HG03159 (cell line): ENCODE results near the gene NRG2.

ENCODE experiments used
- ATAC-seq: cut with Tn5 transposase; IDR thresholded peaks from one replicate; pipeline ENCODE4 v1.9.1; 2021; ENCODE audit warnings: mild to moderate bottlenecking, moderate library complexity; ENCODE audit not compliant: unreplicated experiment

NRG2 gene

DNA sequence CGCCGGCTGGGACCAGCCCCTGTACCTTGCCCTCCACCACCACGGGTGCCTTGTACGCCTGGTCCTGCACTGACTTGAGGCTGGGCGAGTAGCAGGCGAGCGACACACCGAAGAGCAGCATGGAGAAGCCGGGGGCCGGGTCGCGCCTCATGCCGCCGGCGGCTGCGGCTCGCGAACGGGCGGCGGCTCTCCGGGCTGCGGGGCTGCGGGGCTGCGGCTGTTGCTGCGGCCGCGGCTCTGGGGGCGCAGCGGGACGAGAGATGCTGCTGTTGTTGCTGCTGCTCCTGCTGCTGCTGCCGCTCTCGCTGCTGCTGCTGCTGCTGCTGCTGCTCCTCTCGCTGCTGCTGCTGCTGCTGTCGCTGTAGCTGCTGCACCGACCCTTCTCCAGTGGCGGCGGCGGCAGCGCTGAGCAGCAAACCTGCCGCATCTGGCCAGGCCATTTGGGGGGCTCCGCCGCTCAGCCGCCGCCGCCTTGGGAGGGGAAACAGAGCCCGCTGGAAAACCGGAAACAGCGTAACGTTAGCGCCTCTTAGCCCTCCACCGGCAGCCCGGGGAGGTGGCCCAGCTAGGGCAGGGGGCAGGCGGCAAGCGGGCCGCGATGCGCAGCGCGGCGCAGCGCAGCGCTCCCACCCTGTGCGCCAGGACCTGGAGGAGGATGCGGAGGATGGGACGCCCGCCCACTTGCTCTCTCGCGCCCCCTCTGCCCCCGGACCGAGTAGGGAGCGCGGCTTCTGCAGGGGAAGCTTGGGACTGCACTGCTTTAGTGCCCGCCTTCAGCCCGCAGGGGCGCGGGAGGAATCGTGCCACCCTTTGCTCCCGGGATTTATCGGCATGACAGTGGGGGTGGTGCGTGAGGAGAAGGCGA, at the start of gene NRG2:
TSS of gene NRG2 (minus strand) at position 657 of the 865 bp plus-strand sequence.
- peak; percentile 66 for ATAC-seq

DNA sequence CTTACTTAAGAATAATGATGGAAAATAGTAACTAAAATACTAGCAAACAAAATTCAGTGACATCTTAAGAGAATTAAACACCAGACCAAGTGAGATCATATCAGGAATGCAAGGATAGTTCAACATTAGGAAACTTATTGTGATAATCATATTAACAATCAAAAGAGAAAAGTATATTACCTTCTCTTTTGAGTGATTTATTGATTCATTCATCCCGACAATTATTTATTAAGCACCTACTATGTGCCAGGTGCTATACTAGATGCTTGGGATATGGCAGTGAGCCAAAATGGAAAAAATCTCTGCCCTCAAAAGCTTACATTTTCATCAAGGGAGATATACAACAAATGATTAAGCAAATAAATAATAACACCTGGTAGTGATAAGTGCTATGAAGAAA, 47.2 kb upstream of the NRG2 start:
- no peak for ATAC-seq

DNA sequence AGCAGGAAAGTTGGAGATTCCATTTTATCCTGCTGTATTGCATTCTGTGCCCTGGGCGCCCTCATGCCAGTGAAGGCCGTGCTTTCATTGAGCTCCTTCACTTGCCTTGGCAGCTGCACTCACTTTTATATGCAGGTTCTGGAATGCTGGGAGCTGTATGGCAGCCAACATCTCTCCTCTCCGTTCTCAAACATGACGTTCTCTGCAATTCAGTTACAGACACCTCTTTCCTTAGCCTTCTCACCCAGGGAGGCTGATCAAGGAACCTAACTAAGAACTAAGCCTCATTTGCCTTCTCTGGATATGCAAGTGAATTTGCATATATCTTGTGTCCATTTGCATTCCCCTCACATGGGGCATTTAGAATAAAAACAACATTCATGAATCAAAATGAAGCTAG, 41.4 kb upstream of the NRG2 start:
- ATAC-seq, result no peak

DNA sequence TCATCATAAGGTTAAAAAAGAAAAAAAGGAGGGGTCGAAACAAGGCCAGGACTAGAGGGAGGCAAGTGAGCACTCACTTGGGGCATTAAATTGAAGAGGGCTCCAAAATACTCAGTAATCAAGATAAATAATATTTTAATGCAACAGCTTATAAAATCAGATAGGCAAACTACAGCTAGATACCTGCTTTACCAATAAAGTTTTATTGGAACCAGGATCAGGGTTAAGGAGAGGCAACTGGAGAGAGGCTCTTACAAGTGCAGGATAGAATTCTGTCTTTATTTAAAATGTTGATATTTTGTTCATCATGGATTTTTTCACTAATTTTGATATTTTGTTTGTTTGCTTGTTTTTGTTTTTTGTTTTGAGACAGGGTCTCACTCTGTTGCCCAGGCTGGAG, 40.6 kb upstream of the NRG2 start:
- no peak for ATAC-seq

DNA sequence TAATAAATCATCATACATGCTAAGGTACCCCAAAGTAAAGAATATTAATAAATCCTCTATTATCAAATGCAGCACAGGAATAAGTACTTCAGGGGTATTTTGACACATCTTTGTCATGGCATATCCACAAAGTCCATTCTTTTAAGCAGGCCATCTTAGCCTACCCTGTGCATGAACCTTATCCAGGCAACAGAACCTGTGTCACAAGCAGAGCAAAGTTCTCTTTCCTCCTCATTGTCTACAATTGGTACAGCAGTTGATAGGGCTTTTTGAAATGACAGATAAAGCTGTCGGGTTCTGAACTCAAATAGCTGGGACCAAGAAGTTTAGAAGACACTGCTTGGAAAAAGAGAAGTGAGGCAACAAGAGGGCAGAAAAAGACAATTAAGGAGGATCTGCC, 40.0 kb upstream of the NRG2 start:
- no peak for ATAC-seq

DNA sequence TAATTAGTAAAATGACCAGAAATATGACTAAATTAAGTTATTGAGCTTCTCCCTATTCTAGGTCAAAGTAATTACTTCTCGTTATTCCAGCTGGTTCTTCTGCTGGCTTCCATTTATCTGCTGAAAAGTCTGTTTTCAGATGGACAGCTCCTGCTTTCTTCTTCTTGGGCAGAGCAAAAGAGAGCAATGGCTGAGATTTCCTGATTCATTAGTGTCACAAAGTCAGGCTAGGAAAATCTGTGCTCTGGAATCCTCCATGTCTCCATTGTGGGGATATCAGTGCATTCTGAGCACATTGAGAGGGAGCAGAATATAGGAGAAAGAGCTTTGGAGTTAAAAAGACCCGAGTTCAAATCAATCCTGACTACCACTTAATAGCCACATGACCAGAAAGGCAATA, 33.7 kb upstream of the NRG2 start:
- no peak for ATAC-seq

DNA sequence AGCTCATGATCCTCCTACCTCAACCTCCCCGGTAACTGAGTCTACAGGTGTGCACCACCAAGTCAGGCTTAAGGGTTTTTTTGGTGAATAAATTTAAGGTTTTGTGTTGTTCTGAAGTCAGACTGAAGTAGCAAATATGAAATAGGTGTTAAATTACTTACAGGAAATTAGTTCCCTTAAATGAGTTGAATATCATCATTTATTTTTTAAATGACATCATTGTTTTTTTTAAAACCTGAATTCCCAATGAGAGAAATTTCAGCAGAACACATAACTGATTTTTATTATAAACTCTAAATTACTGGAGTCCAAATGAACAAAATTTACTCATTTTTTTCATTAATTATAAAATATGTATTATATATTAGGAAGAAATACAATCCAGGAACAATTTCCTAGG, 33.0 kb upstream of the NRG2 start:
- no peak for ATAC-seq

DNA sequence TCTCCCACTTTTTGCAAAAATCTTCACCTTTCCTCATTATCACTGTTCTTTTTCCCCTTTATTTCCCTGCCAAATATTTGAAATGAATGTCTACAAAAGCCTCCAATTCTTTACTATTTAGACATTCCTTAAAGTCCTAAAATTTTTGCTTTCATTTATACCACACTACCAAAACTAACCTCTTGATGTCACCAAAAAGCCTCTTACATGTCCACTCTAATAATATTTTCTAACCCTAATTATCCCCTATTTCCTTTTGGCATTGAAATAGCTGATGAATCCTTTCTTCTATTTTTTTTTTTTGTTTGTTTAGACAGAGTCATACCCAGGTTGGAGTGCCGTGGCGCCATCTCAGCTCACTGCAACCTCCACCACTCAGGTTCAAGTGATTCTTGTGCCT, 32.3 kb upstream of the NRG2 start:
- no peak for ATAC-seq

DNA sequence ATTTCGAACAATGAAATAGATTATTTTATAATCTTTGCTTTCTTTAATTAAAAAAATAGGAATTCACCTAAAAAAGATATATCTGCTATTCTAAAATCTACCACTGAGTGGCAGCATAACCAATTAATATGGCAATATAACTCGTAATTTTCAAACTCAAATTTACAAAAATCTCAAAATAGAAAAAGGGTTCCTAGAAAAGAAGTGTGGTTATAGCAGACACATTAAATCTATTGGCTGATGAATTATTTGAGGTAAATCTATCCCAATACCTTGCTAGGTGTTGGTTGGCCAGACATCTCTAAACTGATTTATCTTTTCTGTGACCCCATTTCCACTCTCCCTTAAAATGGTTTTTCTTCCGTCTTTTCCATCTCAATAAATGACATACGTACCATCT, 30.2 kb upstream of the NRG2 start:
- no peak for ATAC-seq

DNA sequence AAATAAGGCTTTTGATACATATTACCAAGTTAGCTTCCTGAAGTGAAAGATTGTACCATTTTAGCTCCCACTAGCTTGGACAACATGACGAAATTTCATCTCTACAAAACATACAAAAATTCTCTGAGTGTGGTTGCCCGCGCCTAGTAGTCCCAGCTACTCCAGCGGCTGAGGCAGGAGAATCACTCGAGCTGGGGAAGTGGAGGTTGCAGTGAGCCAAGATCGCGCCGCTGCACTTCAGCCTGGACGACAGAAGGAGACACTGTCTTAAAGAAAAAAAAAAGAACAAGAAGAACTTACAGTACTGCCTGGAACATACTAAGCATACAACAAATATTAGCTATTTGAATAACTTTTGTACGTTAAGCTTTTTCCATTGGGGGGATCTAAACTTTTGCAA, 29.7 kb upstream of the NRG2 start:
- no peak for ATAC-seq

DNA sequence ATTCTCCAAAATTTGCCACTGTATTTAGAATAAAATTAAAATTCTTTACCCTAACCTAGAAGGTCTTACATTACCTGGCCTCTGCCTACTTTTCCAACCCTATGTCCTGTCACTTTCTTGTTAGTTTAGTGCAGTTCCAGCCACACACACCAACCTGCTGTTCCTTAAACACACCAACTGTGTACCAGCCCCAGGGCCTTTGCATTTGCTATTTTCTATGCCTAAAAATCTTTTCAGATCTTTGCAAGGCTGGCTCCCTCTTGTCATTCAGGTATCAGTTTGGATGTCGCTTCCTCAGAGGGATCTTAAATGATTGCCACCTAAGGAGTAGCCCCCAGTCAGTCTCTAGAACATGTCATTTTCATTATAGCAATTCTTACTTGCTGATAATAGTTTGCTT, 17.7 kb upstream of the NRG2 start:
- ATAC-seq, result no peak

DNA sequence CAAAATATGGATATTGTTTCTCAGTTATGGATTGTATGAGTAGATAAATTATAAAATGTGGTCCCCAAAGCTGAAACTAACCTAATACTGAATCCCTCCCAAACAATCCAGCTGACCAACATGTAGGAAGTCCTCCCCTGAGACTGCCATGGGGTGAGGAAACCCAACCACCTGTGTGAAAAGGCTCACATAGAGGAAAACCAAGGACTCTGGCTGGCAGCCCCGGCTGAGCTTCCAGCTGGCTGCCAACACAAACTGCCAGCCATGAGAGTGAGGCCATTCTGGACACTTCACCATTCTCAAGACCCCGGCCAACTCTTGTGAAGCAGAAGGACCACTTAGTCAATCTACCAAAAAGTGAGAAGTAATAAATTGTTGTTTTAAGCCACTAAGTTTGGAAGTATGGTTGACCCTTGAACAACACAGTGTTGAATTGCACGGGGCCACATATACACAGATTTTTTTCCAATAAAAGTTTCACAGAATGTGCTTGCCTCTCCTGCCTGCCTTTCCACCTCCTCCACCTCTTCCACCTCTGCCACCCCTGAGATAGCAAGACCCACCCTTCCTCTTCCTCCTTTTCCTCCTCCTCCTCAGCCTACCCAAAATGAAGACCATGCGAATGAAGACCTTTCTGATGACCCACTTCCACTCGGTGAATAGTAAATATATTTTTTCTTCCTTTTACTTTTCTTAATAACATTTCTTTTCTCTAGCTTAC, 15.3 kb upstream of the NRG2 start:
- ATAC-seq, result no peak

DNA sequence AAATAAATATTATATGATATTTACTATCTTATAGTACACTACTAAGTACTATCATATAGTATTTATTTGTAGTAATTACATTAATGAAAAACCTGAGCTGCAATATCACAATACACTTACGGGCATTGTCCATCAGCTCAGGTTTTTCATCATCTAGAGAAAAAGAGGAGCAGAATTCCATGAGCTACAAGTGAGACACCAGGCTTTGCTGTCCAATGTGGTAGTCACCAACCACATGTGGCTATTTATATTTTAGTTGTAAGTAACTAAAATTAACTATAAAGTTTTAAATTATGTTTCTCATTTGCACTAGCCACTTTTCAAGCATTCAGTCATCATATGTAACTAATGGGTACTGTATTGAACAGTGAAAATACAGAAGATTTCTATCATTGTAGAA, 13.8 kb upstream of the NRG2 start:
- ATAC-seq, result no peak

DNA sequence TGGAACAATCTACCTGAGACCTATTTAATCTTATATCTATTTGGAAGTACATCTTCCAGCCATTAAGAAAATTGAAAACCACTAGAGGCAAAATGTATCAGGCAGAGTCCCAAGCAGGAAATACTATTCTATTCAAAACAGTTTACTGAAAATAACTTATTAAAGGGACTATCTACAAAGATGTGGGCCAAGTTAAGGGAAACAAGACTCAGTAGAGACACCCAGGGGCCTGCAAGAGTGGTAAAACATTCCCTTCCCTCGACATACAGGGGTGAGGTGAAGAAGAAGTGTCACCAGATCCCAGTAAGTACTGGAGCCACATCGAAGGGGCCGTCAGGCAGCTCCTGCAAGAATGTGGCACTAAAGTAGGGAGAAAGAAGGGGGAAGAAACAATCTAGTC, 12.1 kb upstream of the NRG2 start:
- no peak for ATAC-seq

DNA sequence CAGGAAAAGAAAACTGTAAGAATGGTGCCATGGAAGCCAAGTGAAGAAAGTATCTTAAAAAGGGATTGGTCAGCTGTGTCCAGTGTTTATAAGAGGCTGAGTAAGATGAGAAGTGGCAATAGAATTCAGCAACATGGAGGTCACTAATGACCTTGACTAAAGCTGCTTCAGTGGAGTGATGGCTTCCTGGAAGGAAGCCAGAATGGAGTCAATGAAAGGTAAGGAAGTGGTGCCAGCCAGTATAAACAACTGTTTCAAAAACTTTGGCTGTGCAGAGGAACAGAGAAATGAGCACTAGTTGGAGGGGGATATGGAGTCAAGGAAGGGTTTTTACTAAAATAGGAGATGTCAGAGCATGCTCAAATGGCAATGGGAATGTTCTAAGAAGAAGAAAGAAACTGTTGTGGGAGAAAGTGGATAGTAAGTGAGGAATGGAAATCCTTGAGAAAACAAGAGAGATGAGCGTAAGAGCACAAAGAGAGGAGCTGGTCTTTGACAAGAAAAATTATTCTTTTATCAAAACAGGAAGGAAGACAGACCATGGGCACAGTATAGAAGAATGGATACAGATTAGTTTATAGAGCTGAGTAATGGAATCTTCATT, 11.1 kb upstream of the NRG2 start:
- no peak for ATAC-seq

DNA sequence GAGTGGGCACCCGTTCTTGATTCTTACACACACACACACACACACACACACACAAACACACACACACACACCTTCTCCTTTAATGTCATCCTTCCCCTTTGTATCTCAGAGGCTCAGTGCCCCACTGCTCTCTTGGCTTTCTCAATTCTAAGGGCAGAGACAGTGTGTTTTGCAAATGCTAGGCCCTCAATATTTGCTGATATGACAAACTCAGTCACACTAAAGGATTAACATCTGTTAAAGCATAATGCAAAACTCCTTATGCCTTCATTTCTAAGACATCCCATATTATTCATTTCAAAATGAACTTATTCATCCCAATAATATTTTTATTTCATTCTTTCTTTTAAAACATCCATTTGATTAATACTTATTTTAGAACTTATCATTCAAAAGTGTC, 8.9 kb upstream of the NRG2 start:
- ATAC-seq, result no peak

DNA sequence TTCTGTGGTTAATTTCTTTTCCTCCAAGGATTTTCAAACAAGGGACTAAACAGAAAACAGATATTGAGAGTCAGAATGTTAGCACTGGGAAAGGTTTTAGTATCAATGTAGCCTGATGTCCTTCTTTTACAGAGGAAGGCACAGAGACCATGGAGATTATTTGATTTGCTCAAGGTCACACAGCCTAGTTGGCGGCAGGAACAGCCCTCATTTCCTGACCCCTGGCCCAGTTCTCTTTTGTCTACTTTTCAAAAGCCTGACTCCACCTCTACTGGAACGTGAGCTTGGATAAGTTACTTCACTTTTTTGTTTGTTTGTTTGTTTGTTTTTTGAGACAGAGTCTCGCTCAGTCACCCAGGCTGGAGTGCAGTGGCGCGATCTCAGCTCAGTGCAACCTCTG, 6.6 kb upstream of the NRG2 start:
- no peak for ATAC-seq

DNA sequence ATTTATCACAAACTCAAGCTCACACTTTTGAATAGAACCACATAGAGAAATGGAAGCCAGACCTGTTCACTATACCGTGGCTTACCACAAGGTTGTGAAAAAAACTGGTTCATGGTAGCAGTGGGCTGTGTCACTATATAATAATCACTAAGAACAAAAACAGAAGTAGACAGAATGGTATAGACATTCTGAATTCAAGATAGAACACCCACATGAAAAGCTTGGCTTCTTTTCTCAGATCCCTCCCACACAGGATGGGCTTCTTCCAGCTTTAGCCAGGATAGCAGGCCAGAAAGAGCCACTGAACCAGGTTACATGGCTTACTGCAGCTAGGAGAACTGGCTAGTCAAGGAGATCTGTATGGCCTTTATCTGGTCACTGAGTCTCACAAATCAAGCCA, 6.1 kb upstream of the NRG2 start:
- no peak for ATAC-seq

DNA sequence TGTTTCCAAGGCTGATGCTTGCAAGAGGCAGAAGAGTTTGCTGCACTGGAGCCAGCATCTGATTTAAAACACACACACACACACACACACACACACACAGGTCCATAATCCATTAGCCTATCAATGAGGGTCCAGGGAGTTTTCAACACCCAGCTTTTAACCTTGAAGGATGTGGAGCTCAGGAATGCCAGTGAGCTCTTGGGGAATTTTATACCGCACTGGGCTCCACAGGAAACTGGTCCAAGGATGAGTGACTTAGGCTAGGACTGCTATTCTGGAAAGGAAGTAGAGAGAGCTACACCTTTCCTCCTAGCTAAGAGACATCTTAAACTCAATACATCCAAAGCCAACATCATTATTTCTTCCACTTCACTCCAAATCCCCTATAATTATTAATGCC, 942 bp upstream of the NRG2 start:
- ATAC-seq, result no peak

DNA sequence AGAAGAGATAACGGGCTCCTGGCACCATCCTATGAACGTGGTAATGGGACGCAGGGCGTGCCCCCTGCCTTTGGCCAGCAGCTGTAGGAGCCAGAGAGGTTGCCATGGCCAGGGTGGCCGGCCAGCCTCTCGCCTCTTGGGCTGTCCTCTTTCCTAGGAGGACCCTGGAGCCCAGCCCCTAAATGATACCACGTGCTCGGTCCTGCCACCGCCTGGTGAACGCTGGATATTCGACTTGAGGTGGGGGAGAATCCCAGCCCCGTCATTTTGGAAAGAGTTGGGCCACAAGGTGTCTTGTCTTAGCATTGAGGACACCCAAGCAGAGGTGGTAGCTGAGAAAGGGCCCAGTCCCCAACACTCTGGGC, 391 bp upstream of the NRG2 start:
- ATAC-seq, result peak; percentile 9

DNA sequence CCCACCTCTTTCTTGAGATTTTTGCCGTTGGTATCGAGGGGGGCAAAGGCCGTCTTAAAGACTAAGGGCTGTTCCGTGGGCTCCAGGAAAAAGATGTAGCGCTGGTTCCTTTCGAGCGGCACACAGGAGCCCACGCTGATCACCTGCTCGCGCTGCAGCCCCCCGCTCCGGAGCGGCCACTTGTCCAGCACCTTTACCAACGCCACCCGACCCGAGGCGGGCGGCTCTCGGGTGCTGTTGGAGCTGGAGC, 781 bp downstream of the NRG2 start:
- ATAC-seq, result no peak
